Measurements from ENCODE around the gene MGAT3. TPM values are rescaled to one million over a fixed set of nuclear protein-coding genes. Genes with fewer than 3 reads are reported as not detected.

MGAT3 gene
- total RNA-seq, 1 donor: not detected

DNA sequence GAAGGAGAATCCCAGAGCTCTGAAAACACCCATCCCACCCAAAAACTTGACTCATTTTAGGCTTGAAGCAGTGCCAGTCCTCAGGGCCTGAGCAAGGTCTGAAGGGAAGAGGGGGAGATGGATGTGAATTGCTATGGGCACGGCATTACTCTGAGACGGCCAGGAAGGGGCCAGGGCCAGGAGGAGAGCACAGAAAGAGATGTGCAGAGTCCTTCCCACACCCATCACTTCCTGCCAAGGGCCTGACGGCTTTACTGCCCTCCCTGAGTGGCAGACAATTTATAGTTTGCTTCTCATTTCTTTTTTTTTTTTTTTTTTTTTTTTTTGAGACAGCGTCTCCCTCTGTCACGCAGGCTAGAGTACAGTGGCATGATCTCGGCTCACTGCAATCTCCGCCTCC lies 34.7 kb upstream of the MGAT3 start:
- no peaks in the 10 kb centered on the region for H3K4me1 ChIP-seq (ENCODE audit: insufficient read depth, low read length)
- no peaks in the 10 kb centered on the region for H3K79me2 ChIP-seq (ENCODE audit: insufficient read depth, low read length)
- no peaks in the 10 kb centered on the region for H4K20me1 ChIP-seq (ENCODE audit: insufficient read depth, low read length)
- TF ChIP-seq, protein P1, sequence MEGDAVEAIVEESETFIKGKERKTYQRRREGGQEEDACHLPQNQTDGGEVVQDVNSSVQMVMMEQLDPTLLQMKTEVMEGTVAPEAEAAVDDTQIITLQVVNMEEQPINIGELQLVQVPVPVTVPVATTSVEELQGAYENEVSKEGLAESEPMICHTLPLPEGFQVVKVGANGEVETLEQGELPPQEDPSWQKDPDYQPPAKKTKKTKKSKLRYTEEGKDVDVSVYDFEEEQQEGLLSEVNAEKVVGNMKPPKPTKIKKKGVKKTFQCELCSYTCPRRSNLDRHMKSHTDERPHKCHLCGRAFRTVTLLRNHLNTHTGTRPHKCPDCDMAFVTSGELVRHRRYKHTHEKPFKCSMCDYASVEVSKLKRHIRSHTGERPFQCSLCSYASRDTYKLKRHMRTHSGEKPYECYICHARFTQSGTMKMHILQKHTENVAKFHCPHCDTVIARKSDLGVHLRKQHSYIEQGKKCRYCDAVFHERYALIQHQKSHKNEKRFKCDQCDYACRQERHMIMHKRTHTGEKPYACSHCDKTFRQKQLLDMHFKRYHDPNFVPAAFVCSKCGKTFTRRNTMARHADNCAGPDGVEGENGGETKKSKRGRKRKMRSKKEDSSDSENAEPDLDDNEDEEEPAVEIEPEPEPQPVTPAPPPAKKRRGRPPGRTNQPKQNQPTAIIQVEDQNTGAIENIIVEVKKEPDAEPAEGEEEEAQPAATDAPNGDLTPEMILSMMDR (IDR thresholded peaks at IDR 0.05; ENCODE audit: extremely low read depth, low read depth, low read length): no peak
- H3K4me3 ChIP-seq (ENCODE audit: insufficient read depth, low read length): no peak overlapping the region
- H3K4me2 ChIP-seq (ENCODE audit: insufficient read depth, low read length): no peak overlapping the region
- no peak overlapping the region for H3K27ac ChIP-seq (ENCODE audit: low read depth, low read length)
- H3K9me3 ChIP-seq (ENCODE audit: low read depth, low read length): no peaks in the 10 kb centered on the region
- peak; percentile 45 for DNase-seq (ENCODE audit: insufficient read length, low spot score, missing footprints)
- H3K27me3 ChIP-seq (ENCODE audit: insufficient read depth, low read length): no peaks in the 10 kb centered on the region
- peaks cover 68% of the 10 kb centered on the region for H3K36me3 ChIP-seq (ENCODE audit: insufficient read depth, low read length)
- no peak overlapping the region for H2AFZ ChIP-seq (ENCODE audit: low read length)

DNA sequence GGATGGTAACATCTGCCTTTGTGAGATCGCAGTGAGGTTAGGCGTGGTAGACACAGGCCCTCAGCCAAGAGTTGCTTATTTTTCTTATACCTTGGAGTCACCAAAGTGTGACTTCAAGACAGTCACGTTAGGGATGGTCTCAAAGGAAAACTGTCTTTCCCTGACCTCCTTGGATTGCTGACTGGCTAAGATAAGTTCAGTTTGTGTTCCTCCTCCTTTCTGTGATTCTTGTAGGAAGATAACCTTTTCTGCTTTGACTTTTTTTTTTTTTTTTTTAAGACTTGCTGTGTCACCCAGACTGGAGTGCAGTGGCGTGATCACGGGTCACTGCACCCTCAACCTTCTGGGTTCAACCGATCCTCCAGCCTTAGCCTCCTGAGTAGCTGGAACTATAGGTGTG lies 34.1 kb upstream of the MGAT3 start:
- no peak overlapping the region for H3K4me3 ChIP-seq (ENCODE audit: insufficient read depth, low read length)
- H3K27me3 ChIP-seq (ENCODE audit: insufficient read depth, low read length): no peaks in the 10 kb centered on the region
- no peak for DNase-seq (ENCODE audit: insufficient read length, low spot score, missing footprints)
- H2AFZ ChIP-seq (ENCODE audit: low read length): no peak overlapping the region
- peaks cover 70% of the 10 kb centered on the region for H3K36me3 ChIP-seq (ENCODE audit: insufficient read depth, low read length)
- no peak overlapping the region for H3K4me2 ChIP-seq (ENCODE audit: insufficient read depth, low read length)
- no peaks in the 10 kb centered on the region for H3K79me2 ChIP-seq (ENCODE audit: insufficient read depth, low read length)
- no peak overlapping the region for H3K27ac ChIP-seq (ENCODE audit: low read depth, low read length)
- H3K4me1 ChIP-seq (ENCODE audit: insufficient read depth, low read length): no peaks in the 10 kb centered on the region
- no peaks in the 10 kb centered on the region for H3K9me3 ChIP-seq (ENCODE audit: low read depth, low read length)
- no peaks in the 10 kb centered on the region for H4K20me1 ChIP-seq (ENCODE audit: insufficient read depth, low read length)
- TF ChIP-seq, protein P1 (IDR thresholded peaks at IDR 0.05; ENCODE audit: extremely low read depth, low read depth, low read length): no peak

DNA sequence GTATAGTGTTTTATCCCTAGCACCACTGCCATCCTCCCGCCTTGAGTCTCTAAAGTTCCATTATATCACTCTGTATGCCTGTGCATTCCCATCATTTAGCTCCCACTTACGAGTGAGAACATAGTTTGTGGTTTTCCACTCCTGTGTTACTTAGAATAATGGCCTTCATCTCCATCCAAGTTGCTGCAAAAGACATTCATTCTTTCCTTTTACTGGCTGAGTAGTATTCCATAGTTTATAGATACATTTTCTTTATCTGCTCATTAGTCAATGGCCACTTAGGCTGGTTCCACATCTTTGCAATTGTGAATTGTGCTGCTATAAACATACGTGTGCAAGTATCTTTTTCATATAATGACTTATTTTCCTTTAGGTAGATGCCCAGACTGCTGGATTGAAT lies 32.8 kb upstream of the MGAT3 start:
- Histone ChIP-seq H3K4me1 (ENCODE audit: insufficient read depth, low read length) (no peaks in the 10 kb centered on the region), H3K9me3 (ENCODE audit: low read depth, low read length) (no peaks in the 10 kb centered on the region), H3K4me2 (ENCODE audit: insufficient read depth, low read length) (no peak overlapping the region), H3K27me3 (ENCODE audit: insufficient read depth, low read length) (no peaks in the 10 kb centered on the region), H4K20me1 (ENCODE audit: insufficient read depth, low read length) (no peaks in the 10 kb centered on the region), H3K4me3 (ENCODE audit: insufficient read depth, low read length) (no peak overlapping the region), H3K27ac (ENCODE audit: low read depth, low read length) (no peak overlapping the region), H3K79me2 (ENCODE audit: insufficient read depth, low read length) (no peaks in the 10 kb centered on the region), H2AFZ (ENCODE audit: low read length) (no peak overlapping the region), H3K36me3 (ENCODE audit: insufficient read depth, low read length) (peaks cover 59% of the 10 kb centered on the region)
- no peak for DNase-seq (ENCODE audit: insufficient read length, low spot score, missing footprints)
- TF ChIP-seq, protein P1 (IDR thresholded peaks at IDR 0.05; ENCODE audit: extremely low read depth, low read depth, low read length): no peak

DNA sequence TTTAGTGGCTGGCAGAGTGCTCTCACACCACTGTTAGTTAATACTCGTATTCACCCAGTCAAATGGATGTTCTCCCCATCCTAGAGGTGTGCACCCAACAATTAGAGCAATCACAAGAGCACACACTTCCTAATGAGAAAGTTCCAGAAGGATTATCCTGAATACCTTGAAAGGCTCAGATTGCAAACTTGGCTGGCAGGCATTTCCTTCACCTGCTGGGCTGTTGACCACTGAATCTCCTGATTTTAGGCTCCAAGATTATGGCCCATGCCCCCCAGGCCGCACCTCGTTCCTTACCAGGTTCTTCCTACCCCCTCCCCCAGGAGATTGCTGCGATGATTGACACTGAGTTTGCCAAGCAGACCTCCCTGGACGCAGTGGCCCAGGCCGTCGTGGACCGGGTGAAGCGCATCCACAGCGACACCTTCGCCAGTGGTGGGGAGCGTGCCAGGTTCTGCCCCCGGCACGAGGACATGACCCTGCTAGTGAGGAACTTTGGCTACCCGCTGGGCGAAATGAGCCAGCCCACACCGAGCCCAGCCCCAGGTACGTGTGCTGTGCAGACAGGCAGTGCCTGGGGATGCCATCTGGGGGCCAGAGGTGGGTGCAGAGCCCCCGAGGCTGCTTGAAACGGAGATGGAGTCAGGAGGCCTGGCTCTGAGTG lies 30.3 kb upstream of the MGAT3 start:
- Histone ChIP-seq H3K79me2 (ENCODE audit: insufficient read depth, low read length) (no peaks in the 10 kb centered on the region), H3K4me2 (ENCODE audit: insufficient read depth, low read length) (no peak overlapping the region), H3K9me3 (ENCODE audit: low read depth, low read length) (no peaks in the 10 kb centered on the region), H2AFZ (ENCODE audit: low read length) (no peak overlapping the region), H3K27ac (ENCODE audit: low read depth, low read length) (no peak overlapping the region), H4K20me1 (ENCODE audit: insufficient read depth, low read length) (no peaks in the 10 kb centered on the region), H3K27me3 (ENCODE audit: insufficient read depth, low read length) (no peaks in the 10 kb centered on the region), H3K36me3 (ENCODE audit: insufficient read depth, low read length) (peaks cover 42% of the 10 kb centered on the region), H3K4me1 (ENCODE audit: insufficient read depth, low read length) (peaks cover 8% of the 10 kb centered on the region), H3K4me3 (ENCODE audit: insufficient read depth, low read length) (no peak overlapping the region)
- no peak for DNase-seq (ENCODE audit: insufficient read length, low spot score, missing footprints)
- TF ChIP-seq, protein P1 (IDR thresholded peaks at IDR 0.05; ENCODE audit: extremely low read depth, low read depth, low read length): no peak

Measured in osteoblast (primary cell).